Skeletal muscle tissue (tissue), 4 donors: ENCODE measurements around the gene PYGO2. TPM values are rescaled to one million over a fixed set of nuclear protein-coding genes. Genes with fewer than 3 reads are reported as not detected.
"Not testable (repeated sequence)": the region's sequence is repeated elsewhere in the genome, so short reads cannot be mapped to it uniquely, and the experiment has no call there.

ENCODE experiments used
- H3K27ac ChIP-seq: one replicate; pipeline ENCODE4 v1.7.0; 2013; ENCODE audit warnings: mild to moderate bottlenecking, low read depth, low read length, inconsistent platforms
- H3K27me3 ChIP-seq, 3 donors: one replicate each; pipeline ENCODE4 v1.7.0; 2013; ENCODE audit warnings: low read length in 3 of 3; ENCODE audit not compliant: control insufficient read depth in 3 of 3, insufficient read depth in 3 of 3
- H3K36me3 ChIP-seq, 3 donors: one replicate each; pipeline ENCODE4 v1.7.0; 2013; ENCODE audit warnings: low read length in 3 of 3; ENCODE audit not compliant: control insufficient read depth in 3 of 3, insufficient read depth in 3 of 3
- H3K4me1 ChIP-seq, 3 donors: one replicate each; pipeline ENCODE4 v1.7.0; 2013; ENCODE audit warnings: low read length in 3 of 3, mild to moderate bottlenecking in 3 of 3; ENCODE audit not compliant: control insufficient read depth in 3 of 3, insufficient read depth in 3 of 3
- H3K4me3 ChIP-seq, 3 donors: one replicate each; pipeline ENCODE4 v1.7.0; 2013; ENCODE audit warnings: low read length in 3 of 3
- H3K9ac ChIP-seq, 3 donors: one replicate each; pipeline ENCODE4 v1.7.0; 2013; ENCODE audit warnings: low read length in 3 of 3, mild to moderate bottlenecking in 3 of 3, moderate library complexity in 2 of 3, low read depth in 1 of 3
- H3K9me3 ChIP-seq, 3 donors: one replicate each; pipeline ENCODE4 v1.7.0; 2013; ENCODE audit warnings: low read length in 3 of 3; ENCODE audit not compliant: control insufficient read depth in 3 of 3
- total RNA-seq: library from RNA; depleted of rRNA; stranded (reverse); fragments of >200 nt; gene quantifications from one replicate; pipeline ENCODE4 v1.2.3, GENCODE V29; 2014
- donor health status: Osteomylitis.

The PYGO2 gene
- total RNA-seq, 1 donor from 2014 or later = 16.2 TPM

- peaks cover 0 to 11% (median 3%) of the 10 kb centered on the region in 3 donors for H3K36me3 ChIP-seq
- H3K9me3 ChIP-seq = no peaks in the 10 kb centered on the region
- H3K9ac ChIP-seq = peak overlapping the region in 2 of 3 donors; percentile 18 to 52
- peak overlapping the region; percentile 30 to 76 (median 62) for H3K4me3 ChIP-seq
- H3K27ac ChIP-seq = no peak overlapping the region
- peaks cover 12 to 18% (median 16%) of the 10 kb centered on the region in 3 donors for H3K4me1 ChIP-seq
- no peaks in the 10 kb centered on the region for H3K27me3 ChIP-seq
These were observed 20.8 kb upstream of the PYGO2 start for GRCh38 chr1:154982341-154982740.

GRCh38 chr1:154978360-154978759, 16.8 kb upstream of the PYGO2 start:
- no peak overlapping the region for H3K27ac ChIP-seq
- H3K4me3 ChIP-seq = no peak overlapping the region
- no peaks in the 10 kb centered on the region for H3K9me3 ChIP-seq
- H3K4me1 ChIP-seq = peaks cover 18 to 27% (median 19%) of the 10 kb centered on the region in 3 donors
- H3K27me3 ChIP-seq = no peaks in the 10 kb centered on the region
- no peak overlapping the region for H3K9ac ChIP-seq
- peaks cover 0 to 11% (median 2%) of the 10 kb centered on the region in 3 donors for H3K36me3 ChIP-seq

- not testable (repeated sequence) for H3K27ac ChIP-seq, H3K9me3 ChIP-seq, H3K4me3 ChIP-seq, H3K9ac ChIP-seq, H3K27me3 ChIP-seq
- H3K36me3 ChIP-seq = peaks cover 0 to 11% (median 2%) of the 10 kb centered on the region in 3 donors
- peaks cover 23 to 32% (median 23%) of the 10 kb centered on the region in 3 donors for H3K4me1 ChIP-seq
These were observed 16.2 kb upstream of the PYGO2 start for GRCh38 chr1:154977762-154978161.

GRCh38 chr1:154975409-154976059, 14.0 kb upstream of the PYGO2 start:
- H3K4me1 ChIP-seq = peaks cover 37 to 46% (median 39%) of the 10 kb centered on the region in 3 donors
- peak overlapping the region; percentile 85 to 94 (median 87) for H3K4me3 ChIP-seq
- H3K9me3 ChIP-seq = no peaks in the 10 kb centered on the region
- peaks cover 0 to 11% (median 2%) of the 10 kb centered on the region in 3 donors for H3K36me3 ChIP-seq
- H3K9ac ChIP-seq = peak overlapping the region; percentile 66 to 89 (median 88)
- no peaks in the 10 kb centered on the region for H3K27me3 ChIP-seq
- peak overlapping the region; percentile 99 for H3K27ac ChIP-seq

- peak overlapping the region; percentile 85 to 94 (median 87) for H3K4me3 ChIP-seq
- peak overlapping the region; percentile 99 for H3K27ac ChIP-seq
- H3K4me1 ChIP-seq = peaks cover 43 to 52% (median 45%) of the 10 kb centered on the region in 3 donors
- no peaks in the 10 kb centered on the region for H3K9me3 ChIP-seq
- H3K36me3 ChIP-seq = peaks cover 0 to 11% (median 2%) of the 10 kb centered on the region in 3 donors
- peak overlapping the region; percentile 66 to 89 (median 88) for H3K9ac ChIP-seq
- H3K27me3 ChIP-seq = no peaks in the 10 kb centered on the region
These were observed 13.3 kb upstream of the PYGO2 start for GRCh38 chr1:154974808-154975408.

GRCh38 chr1:154974102-154974807, 12.7 kb upstream of the PYGO2 start, which contains the start of gene CKS1B:
Gene CKS1B (plus strand): TSS chr1:154974681. CDS start chr1:154974746, 65 bp downstream.
- Histone ChIP-seq H3K4me3 (peak within 1 kb of the TSS; percentile 85 to 94 (median 91)), H3K4me1 (peaks cover 50 to 58% (median 51%) of the 10 kb centered on the region in 3 donors), H3K27me3 (no peaks in the 10 kb centered on the region), H3K9ac (peak within 1 kb of the TSS; percentile 92 to 98 (median 95)), H3K36me3 (peaks cover 0 to 9% (median 2%) of the 10 kb centered on the region in 3 donors), H3K27ac (peak within 1 kb of the TSS; percentile 99), H3K9me3 (no peaks in the 10 kb centered on the region)

- H3K9ac ChIP-seq = peak overlapping the region; percentile 92 to 98 (median 95)
- peak overlapping the region; percentile 99 for H3K27ac ChIP-seq
- H3K27me3 ChIP-seq = no peaks in the 10 kb centered on the region
- H3K9me3 ChIP-seq = no peaks in the 10 kb centered on the region
- H3K36me3 ChIP-seq = peaks cover 2 to 12% (median 5%) of the 10 kb centered on the region in 3 donors
- peaks cover 56 to 66% (median 56%) of the 10 kb centered on the region in 3 donors for H3K4me1 ChIP-seq
- H3K4me3 ChIP-seq = peak overlapping the region; percentile 71 to 91 (median 91)
These were observed 11.9 kb upstream of the PYGO2 start for GRCh38 chr1:154973344-154974101.

- Histone ChIP-seq H3K9me3 (no peaks in the 10 kb centered on the region), H3K4me1 (peaks cover 56 to 74% (median 62%) of the 10 kb centered on the region in 3 donors), H3K36me3 (peaks cover 3 to 14% (median 12%) of the 10 kb centered on the region in 3 donors), H3K27me3 (no peaks in the 10 kb centered on the region), H3K27ac (peak overlapping the region; percentile 99), H3K9ac (peak overlapping the region; percentile 67 to 95 (median 74)), H3K4me3 (peak overlapping the region; percentile 55 to 91 (median 71))
These were observed 11.1 kb upstream of the PYGO2 start for GRCh38 chr1:154972517-154973343.

- no peaks in the 10 kb centered on the region for H3K27me3 ChIP-seq
- peak overlapping the region; percentile 8 to 55 (median 32) for H3K4me3 ChIP-seq
- H3K36me3 ChIP-seq = peaks cover 9 to 19% (median 17%) of the 10 kb centered on the region in 3 donors
- peak overlapping the region; percentile 54 to 95 (median 74) for H3K9ac ChIP-seq
- peaks cover 56 to 77% (median 66%) of the 10 kb centered on the region in 3 donors for H3K4me1 ChIP-seq
- peak overlapping the region; percentile 99 for H3K27ac ChIP-seq
- H3K9me3 ChIP-seq = no peaks in the 10 kb centered on the region
These were observed 10.6 kb upstream of the PYGO2 start for GRCh38 chr1:154972213-154972516.
